ENCODE results near the gene AGBL1.

The AGBL1 gene

GRCh38 chr15:86082619-86083380 lies 3.1 kb downstream of the AGBL1 start:
- Histone ChIP-seq H3K27ac (no peak overlapping the region), H3K4me1 (ENCODE audit: control insufficient read depth in 1 of 2, insufficient read depth in 1 of 2, low read depth in 1 of 2, low read length in 1 of 2) (no peaks in the 10 kb centered on the region), H3K9me3 (no peaks in the 10 kb centered on the region), H3K4me3 (ENCODE audit: low read depth in 1 of 2, low read length in 1 of 2) (no peak overlapping the region), H3K36me3 (no peaks in the 10 kb centered on the region), H3K27me3 (no peaks in the 10 kb centered on the region)
- no peak for TF ChIP-seq CTCF (IDR thresholded peaks at IDR 0.05)

GRCh38 chr15:86087808-86088207 lies 8.1 kb downstream of the AGBL1 start:
- peaks cover 8% of the 10 kb centered on the region for H3K27me3 ChIP-seq
- H3K4me3 ChIP-seq (ENCODE audit: low read depth in 1 of 2, low read length in 1 of 2) = no peak overlapping the region
- H3K27ac ChIP-seq = no peak overlapping the region
- no peaks in the 10 kb centered on the region for H3K9me3 ChIP-seq
- H3K4me1 ChIP-seq (ENCODE audit: control insufficient read depth in 1 of 2, insufficient read depth in 1 of 2, low read depth in 1 of 2, low read length in 1 of 2) = no peaks in the 10 kb centered on the region
- TF ChIP-seq CTCF (IDR thresholded peaks at IDR 0.05) = no peak
- H3K36me3 ChIP-seq = no peaks in the 10 kb centered on the region

- Histone ChIP-seq H3K27ac (no peak overlapping the region), H3K36me3 (no peaks in the 10 kb centered on the region), H3K9me3 (no peaks in the 10 kb centered on the region), H3K27me3 (peaks cover 20% of the 10 kb centered on the region), H3K4me3 (ENCODE audit: low read depth in 1 of 2, low read length in 1 of 2) (no peak overlapping the region), H3K4me1 (ENCODE audit: control insufficient read depth in 1 of 2, insufficient read depth in 1 of 2, low read depth in 1 of 2, low read length in 1 of 2) (no peaks in the 10 kb centered on the region)
- no peak for TF ChIP-seq CTCF (IDR thresholded peaks at IDR 0.05)
Observed at GRCh38 chr15:86089422-86089821, 9.8 kb downstream of the AGBL1 start.

GRCh38 chr15:86101818-86102217 lies 22.1 kb downstream of the AGBL1 start:
- Histone ChIP-seq H3K27me3 (peaks cover 16% of the 10 kb centered on the region), H3K4me1 (ENCODE audit: control insufficient read depth in 1 of 2, insufficient read depth in 1 of 2, low read depth in 1 of 2, low read length in 1 of 2) (no peaks in the 10 kb centered on the region), H3K9me3 (no peaks in the 10 kb centered on the region), H3K36me3 (no peaks in the 10 kb centered on the region), H3K4me3 (ENCODE audit: low read depth in 1 of 2, low read length in 1 of 2) (no peak overlapping the region), H3K27ac (no peak overlapping the region)
- no peak for TF ChIP-seq CTCF (IDR thresholded peaks at IDR 0.05)

- no peaks in the 10 kb centered on the region for H3K4me1 ChIP-seq (ENCODE audit: control insufficient read depth in 1 of 2, insufficient read depth in 1 of 2, low read depth in 1 of 2, low read length in 1 of 2)
- H3K4me3 ChIP-seq (ENCODE audit: low read depth in 1 of 2, low read length in 1 of 2) = no peak overlapping the region
- no peaks in the 10 kb centered on the region for H3K9me3 ChIP-seq
- peaks cover 12% of the 10 kb centered on the region for H3K27me3 ChIP-seq
- H3K36me3 ChIP-seq = no peaks in the 10 kb centered on the region
- no peak for TF ChIP-seq CTCF (IDR thresholded peaks at IDR 0.05)
- no peak overlapping the region for H3K27ac ChIP-seq
Observed at GRCh38 chr15:86103825-86104224, 24.2 kb downstream of the AGBL1 start.
